CD4-positive, alpha-beta T cell treated with Interleukin-6 for 4 hours (primary cell): ENCODE results near the gene RASGEF1C.

Experiments used
- DNase-seq: peaks from one replicate; pipeline ENCODE4 v3.0.0-alpha.2; 2020; ENCODE audit warnings: mixed read lengths

Gene RASGEF1C

GRCh38 chr5:180209137-180209581 lies at the start of gene RASGEF1C:
Gene RASGEF1C (minus strand): TSS chr5:180209211. CDS start chr5:180138052, 71,159 bp downstream.
- DNase-seq = peak; percentile 59

GRCh38 chr5:180253036-180253824 lies 44.2 kb upstream of the RASGEF1C start:
- DNase-seq = no peak

GRCh38 chr5:180251887-180252286 lies 42.9 kb upstream of the RASGEF1C start:
- DNase-seq = no peak

GRCh38 chr5:180251141-180251540 lies 42.1 kb upstream of the RASGEF1C start:
- DNase-seq = no peak

- DNase-seq = no peak
Measured at GRCh38 chr5:180250329-180250728, 41.3 kb upstream of the RASGEF1C start.

GRCh38 chr5:180241600-180241999 lies 32.6 kb upstream of the RASGEF1C start:
- DNase-seq = no peak

- DNase-seq = no peak
Measured at GRCh38 chr5:180238631-180239030, 29.6 kb upstream of the RASGEF1C start.

GRCh38 chr5:180235846-180236245 lies 26.8 kb upstream of the RASGEF1C start:
- no peak for DNase-seq

- no peak for DNase-seq
Measured at GRCh38 chr5:180235077-180235476, 26.1 kb upstream of the RASGEF1C start.

GRCh38 chr5:180234271-180234670 lies 25.3 kb upstream of the RASGEF1C start:
- DNase-seq = no peak

GRCh38 chr5:180233729-180234128 lies 24.7 kb upstream of the RASGEF1C start:
- no peak for DNase-seq

GRCh38 chr5:180230017-180230416 lies 21.0 kb upstream of the RASGEF1C start:
- no peak for DNase-seq

GRCh38 chr5:180222056-180222455 lies 13.0 kb upstream of the RASGEF1C start:
- DNase-seq = no peak

GRCh38 chr5:180217797-180218196 lies 8.8 kb upstream of the RASGEF1C start:
- DNase-seq = no peak

- DNase-seq = no peak
Measured at GRCh38 chr5:180216646-180217171, 7.7 kb upstream of the RASGEF1C start.

GRCh38 chr5:180215783-180216630 lies 7.0 kb upstream of the RASGEF1C start:
- DNase-seq = no peak

GRCh38 chr5:180214870-180215770 lies 6.1 kb upstream of the RASGEF1C start:
- DNase-seq = no peak

GRCh38 chr5:180213657-180214207 lies 4.7 kb upstream of the RASGEF1C start:
- DNase-seq = no peak

- no peak for DNase-seq
Measured at GRCh38 chr5:180213256-180213600, 4.2 kb upstream of the RASGEF1C start.

- no peak for DNase-seq
Measured at GRCh38 chr5:180212363-180213255, 3.6 kb upstream of the RASGEF1C start.

GRCh38 chr5:180211761-180212035 lies 2.7 kb upstream of the RASGEF1C start:
- no peak for DNase-seq
